H9 (cell line): ENCODE measurements around the gene KLKB1. TPM values are rescaled to one million over a fixed set of nuclear protein-coding genes. Genes with fewer than 3 reads are reported as not detected.
"Not testable (repeated sequence)": the region's sequence is repeated elsewhere in the genome, so short reads cannot be mapped to it uniquely, and the experiment has no call there.

Experiments
- DNase-seq: peaks from one replicate; pipeline ENCODE4 v3.0.0-alpha.2; 2017
- H2AFZ ChIP-seq: one replicate; pipeline ENCODE4 v1.6.1; 2013; ENCODE audit warnings: mild to moderate bottlenecking, low read length, control low read depth, moderate library complexity
- H2AK5ac ChIP-seq: 2 replicates; pipeline ENCODE4 v1.6.1; 2013; ENCODE audit warnings: low read length, control low read depth, mixed read lengths; ENCODE audit not compliant: insufficient read length
- H2BK120ac ChIP-seq: one replicate; pipeline ENCODE4 v1.6.1; 2013; ENCODE audit warnings: low read depth, mild to moderate bottlenecking, low read length, control low read depth, inconsistent platforms; ENCODE audit not compliant: poor library complexity, severe bottlenecking
- H2BK12ac ChIP-seq: 2 replicates; pipeline ENCODE4 v1.6.1; 2013; ENCODE audit warnings: low read length, control low read depth, mixed read lengths, low read depth; ENCODE audit not compliant: insufficient read length
- H2BK15ac ChIP-seq: 2 replicates; pipeline ENCODE4 v1.6.1; 2013; ENCODE audit warnings: low read depth, low read length, control low read depth
- H2BK20ac ChIP-seq: one replicate; pipeline ENCODE4 v1.6.1; 2013; ENCODE audit warnings: low read depth, mild to moderate bottlenecking, low read length, control low read depth, inconsistent platforms; ENCODE audit not compliant: poor library complexity, severe bottlenecking
- H2BK5ac ChIP-seq: 2 replicates; pipeline ENCODE4 v1.6.1; 2013; ENCODE audit warnings: low read length, control low read depth, mixed read lengths; ENCODE audit not compliant: insufficient read length
- H3K14ac ChIP-seq: 2 replicates; pipeline ENCODE4 v1.6.1; 2013; ENCODE audit warnings: low read length, control low read depth; ENCODE audit not compliant: insufficient read depth
- H3K18ac ChIP-seq: 2 replicates; pipeline ENCODE4 v1.6.1; 2013; ENCODE audit warnings: low read depth, mild to moderate bottlenecking, mixed read lengths, low read length, control low read depth; ENCODE audit not compliant: insufficient read length
- H3K23ac ChIP-seq: 2 replicates; pipeline ENCODE4 v1.6.1; 2013; ENCODE audit warnings: low read length, control low read depth, mixed read lengths, low read depth; ENCODE audit not compliant: insufficient read length
- H3K23me2 ChIP-seq: 2 replicates; pipeline ENCODE4 v1.6.1; 2013; ENCODE audit warnings: low read depth, mild to moderate bottlenecking, mixed read lengths, low read length, control low read depth; ENCODE audit not compliant: insufficient read length, poor library complexity, severe bottlenecking
- H3K27ac ChIP-seq: 2 replicates; pipeline ENCODE4 v1.5.1; 2013; ENCODE audit warnings: low read length, control low read depth, mixed read lengths, low read depth; ENCODE audit not compliant: insufficient read length
- H3K27me3 ChIP-seq: 2 replicates; pipeline ENCODE4 v1.6.1; 2013; ENCODE audit warnings: low read length, control low read depth, inconsistent platforms; ENCODE audit not compliant: insufficient read depth
- H3K4ac ChIP-seq: 2 replicates; pipeline ENCODE4 v1.6.1; 2013; ENCODE audit warnings: low read depth, mild to moderate bottlenecking, control low read depth, inconsistent platforms, low read length, moderate library complexity
- H3K4me1 ChIP-seq: 2 replicates; pipeline ENCODE4 v1.6.1; 2013; ENCODE audit warnings: low read length, control low read depth, inconsistent platforms; ENCODE audit not compliant: insufficient read depth
- H3K4me2 ChIP-seq: 2 replicates; pipeline ENCODE4 v1.6.1; 2013; ENCODE audit warnings: low read length, control low read depth, mixed read lengths; ENCODE audit not compliant: insufficient read length, insufficient read depth
- H3K56ac ChIP-seq: 2 replicates; pipeline ENCODE4 v1.6.1; 2013; ENCODE audit warnings: low read depth, mild to moderate bottlenecking, mixed read lengths, low read length, control low read depth; ENCODE audit not compliant: insufficient read length
- H3K79me1 ChIP-seq: 2 replicates; pipeline ENCODE4 v1.6.1; 2013; ENCODE audit warnings: low read depth, mild to moderate bottlenecking, moderate library complexity, low read length, control low read depth, inconsistent platforms; ENCODE audit not compliant: insufficient read depth, poor library complexity, severe bottlenecking
- H3K79me2 ChIP-seq: 2 replicates; pipeline ENCODE4 v1.6.1; 2013; ENCODE audit warnings: low read length, control low read depth, inconsistent platforms; ENCODE audit not compliant: insufficient read depth
- H3K9ac ChIP-seq: 2 replicates; pipeline ENCODE4 v1.6.1; 2013; ENCODE audit warnings: low read length, control low read depth, mixed read lengths; ENCODE audit not compliant: insufficient read length; ENCODE audit errors: extremely low read depth
- H3K9me3 ChIP-seq: one replicate; pipeline ENCODE4 v1.6.1; 2013; ENCODE audit warnings: low read depth, low read length, inconsistent platforms; ENCODE audit not compliant: control insufficient read depth
- H3T11ph ChIP-seq: one replicate; pipeline ENCODE4 v1.6.1; 2013; ENCODE audit warnings: mild to moderate bottlenecking, low read length, control low read depth, inconsistent platforms
- H4K20me1 ChIP-seq: one replicate; pipeline ENCODE4 v1.6.1; 2013; ENCODE audit not compliant: control insufficient read depth, insufficient read length, insufficient read depth
- H4K5ac ChIP-seq: 2 replicates; pipeline ENCODE4 v1.6.1; 2013; ENCODE audit warnings: low read depth, mild to moderate bottlenecking, mixed read lengths, low read length, control low read depth; ENCODE audit not compliant: insufficient read length
- H4K8ac ChIP-seq: replicated peaks from 2 replicates; pipeline ENCODE4 v1.6.1; 2013; ENCODE audit warnings: low read length, control low read depth, mixed read lengths, low read depth; ENCODE audit not compliant: insufficient read length
- H4K91ac ChIP-seq: 2 replicates; pipeline ENCODE4 v1.6.1; 2013; ENCODE audit warnings: low read depth, mild to moderate bottlenecking, moderate library complexity, mixed read lengths, low read length, control low read depth; ENCODE audit not compliant: insufficient read length
- H3K27ac Mint-ChIP-seq, 3 experiments: 2 replicates in 2 of 3; 3 replicates in 1 of 3; pipeline ENCODE4 v1.8.0; 2020 to 2021; ENCODE audit warnings: mixed read lengths in 3 of 3, mild to moderate bottlenecking in 1 of 3, moderate library complexity in 1 of 3
- H3K27me3 Mint-ChIP-seq: 2 replicates; pipeline ENCODE4 v1.8.0; 2021; ENCODE audit warnings: low read depth, mild to moderate bottlenecking, moderate library complexity, mixed read lengths
- H3K36me3 Mint-ChIP-seq, 3 experiments: 2 replicates in 2 of 3; 3 replicates in 1 of 3; pipeline ENCODE4 v1.8.0; 2020 to 2021; ENCODE audit warnings: low read depth in 3 of 3, mixed read lengths in 3 of 3; ENCODE audit not compliant: insufficient read depth in 1 of 3
- H3K4me1 Mint-ChIP-seq, 2 experiments: 2 replicates each; pipeline ENCODE4 v1.8.0; 2020; ENCODE audit warnings: mixed read lengths in 2 of 2
- H3K4me3 Mint-ChIP-seq, 2 experiments: 2 replicates in 1 of 2; 3 replicates in 1 of 2; pipeline ENCODE4 v1.8.0; 2020 to 2021; ENCODE audit warnings: mild to moderate bottlenecking in 2 of 2, mixed read lengths in 2 of 2, moderate library complexity in 1 of 2
- H3K9me3 Mint-ChIP-seq, 2 experiments: 2 replicates in 1 of 2; 3 replicates in 1 of 2; pipeline ENCODE4 v1.8.0; 2020; ENCODE audit warnings: mild to moderate bottlenecking in 2 of 2, mixed read lengths in 2 of 2, moderate library complexity in 1 of 2
- WGBS: extraction: QIAGEN DNeasy Blood & Tissue Kit; methylation state at CpG from one replicate; pipeline ENCODE4 v1.1.7; 2013; ENCODE audit warnings: missing lambda C conversion rate, low lambda C conversion rate, mixed read lengths; ENCODE audit not compliant: insufficient read length; ENCODE audit errors: extremely low coverage; 5-methylcytosine and 5-hydroxymethylcytosine counted together
- total RNA-seq: library from RNA; stranded (reverse); gene quantifications from 2 replicates; pipeline ENCODE4 v1.2.1, GENCODE V29; 2021
- TF ChIP-seq, protein P1 (sequence below): fragments of 200-600 bp; sonication (generic); conservative IDR thresholded peaks from 3 replicates; pipeline ENCODE4 v1.8.0; 2021; ENCODE audit warnings: antibody characterized with exemption, mild to moderate bottlenecking

The KLKB1 gene
- total RNA-seq, 1 experiment from 2014 or later = 21.8 TPM

DNA sequence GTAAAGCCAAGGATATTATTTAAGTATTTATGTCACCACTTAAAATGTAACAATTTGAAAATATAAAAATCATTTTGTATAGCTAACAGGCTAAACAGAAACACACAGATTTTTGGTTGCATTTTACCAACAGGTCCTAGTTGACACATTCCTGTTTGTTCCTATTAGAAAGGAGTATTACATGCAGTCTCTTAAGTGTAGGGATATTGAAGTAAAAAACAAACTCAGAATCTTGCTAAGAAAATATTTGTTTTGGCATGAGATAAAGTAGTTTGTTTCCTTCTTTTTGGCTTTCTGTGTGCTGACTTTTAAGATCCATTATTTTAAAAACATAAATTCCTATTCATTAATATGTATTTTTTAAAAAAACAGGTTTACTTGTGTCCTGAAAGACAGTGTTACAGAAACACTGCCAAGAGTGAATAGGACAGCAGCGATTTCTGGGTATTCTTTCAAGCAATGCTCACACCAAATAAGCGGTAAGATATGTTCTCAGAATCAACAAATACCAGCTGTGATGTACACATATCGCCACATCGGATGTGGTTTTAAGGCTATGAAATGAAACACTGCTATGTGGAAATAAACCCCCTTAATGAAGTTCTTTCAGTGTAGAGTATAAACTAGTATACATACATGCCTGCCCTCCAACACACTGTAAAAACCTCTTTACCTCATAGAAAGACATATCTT is 45.5 kb downstream of the KLKB1 start:
- Mint-ChIP-seq H3K9me3 (peaks cover 0 to 3% of the 10 kb centered on the region in 2 experiments; a peak in 2 of 5 replicates), H3K27ac (no peak overlapping the region), H3K27me3 (peaks cover 2% of the 10 kb centered on the region; the same call in 1 of the 2 replicates), H3K36me3 (peaks cover 0 to 4% (median 0%) of the 10 kb centered on the region in 3 experiments; a peak in 2 of 7 replicates), H3K4me3 (no peak overlapping the region), H3K4me1 (0 out of 4 replicates have a peak, but pooled peaks cover 0 to 3% of the 10 kb centered on the region in 2 experiments)
- WGBS = no CpG with 5 or more reads among the region's 4 CpGs
- no peak overlapping the region for H3K23ac ChIP-seq
- H3K79me2 ChIP-seq = no peaks in the 10 kb centered on the region
- H2BK20ac ChIP-seq = no peak overlapping the region
- no peak overlapping the region for H3K56ac ChIP-seq
- no peaks in the 10 kb centered on the region for H3K4me1 ChIP-seq
- H3K14ac ChIP-seq = no peak overlapping the region
- no peaks in the 10 kb centered on the region for H3K27me3 ChIP-seq
- no peak overlapping the region for H2BK12ac ChIP-seq
- H4K8ac ChIP-seq = no peak overlapping the region
- no peak overlapping the region for H3K9ac ChIP-seq
- no peaks in the 10 kb centered on the region for H3K23me2 ChIP-seq
- H3K4ac ChIP-seq = no peak overlapping the region
- H2BK120ac ChIP-seq = no peak overlapping the region
- no peaks in the 10 kb centered on the region for H3K9me3 ChIP-seq
- no peak for DNase-seq
- no peak overlapping the region for H3K18ac ChIP-seq
- H2AFZ ChIP-seq = no peak overlapping the region
- H3K79me1 ChIP-seq = no peaks in the 10 kb centered on the region
- no peak overlapping the region for H3T11ph ChIP-seq
- H3K27ac ChIP-seq = no peak overlapping the region
- TF ChIP-seq, protein P1, sequence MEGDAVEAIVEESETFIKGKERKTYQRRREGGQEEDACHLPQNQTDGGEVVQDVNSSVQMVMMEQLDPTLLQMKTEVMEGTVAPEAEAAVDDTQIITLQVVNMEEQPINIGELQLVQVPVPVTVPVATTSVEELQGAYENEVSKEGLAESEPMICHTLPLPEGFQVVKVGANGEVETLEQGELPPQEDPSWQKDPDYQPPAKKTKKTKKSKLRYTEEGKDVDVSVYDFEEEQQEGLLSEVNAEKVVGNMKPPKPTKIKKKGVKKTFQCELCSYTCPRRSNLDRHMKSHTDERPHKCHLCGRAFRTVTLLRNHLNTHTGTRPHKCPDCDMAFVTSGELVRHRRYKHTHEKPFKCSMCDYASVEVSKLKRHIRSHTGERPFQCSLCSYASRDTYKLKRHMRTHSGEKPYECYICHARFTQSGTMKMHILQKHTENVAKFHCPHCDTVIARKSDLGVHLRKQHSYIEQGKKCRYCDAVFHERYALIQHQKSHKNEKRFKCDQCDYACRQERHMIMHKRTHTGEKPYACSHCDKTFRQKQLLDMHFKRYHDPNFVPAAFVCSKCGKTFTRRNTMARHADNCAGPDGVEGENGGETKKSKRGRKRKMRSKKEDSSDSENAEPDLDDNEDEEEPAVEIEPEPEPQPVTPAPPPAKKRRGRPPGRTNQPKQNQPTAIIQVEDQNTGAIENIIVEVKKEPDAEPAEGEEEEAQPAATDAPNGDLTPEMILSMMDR = no peak
- no peak overlapping the region for H2BK15ac ChIP-seq
- no peak overlapping the region for H4K91ac ChIP-seq
- no peaks in the 10 kb centered on the region for H4K20me1 ChIP-seq
- no peak overlapping the region for H4K5ac ChIP-seq
- no peak overlapping the region for H3K4me2 ChIP-seq
- no peak overlapping the region for H2AK5ac ChIP-seq
- H2BK5ac ChIP-seq = no peak overlapping the region

DNA sequence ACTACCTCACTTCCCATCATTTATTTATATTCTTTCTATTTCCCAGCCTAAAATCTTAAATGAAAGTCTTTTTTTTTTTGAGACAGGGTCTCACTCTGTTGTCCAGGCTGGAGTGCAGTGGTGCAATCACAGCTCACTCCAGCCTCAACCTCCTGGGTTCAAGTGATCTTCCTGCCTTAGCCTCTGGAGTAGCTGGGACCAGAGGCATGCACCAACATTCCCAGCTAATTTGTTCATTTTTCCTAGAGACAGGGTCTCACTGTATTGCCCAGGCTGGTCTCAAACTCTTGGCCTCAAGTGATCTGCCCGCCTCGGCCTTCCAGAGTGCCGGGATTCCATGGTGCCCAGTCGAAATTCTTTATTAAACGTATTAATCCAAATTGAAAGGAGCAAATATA is 46.1 kb downstream of the KLKB1 start:
- not testable (repeated sequence) for H2BK20ac ChIP-seq, H3K27ac Mint-ChIP-seq, H3K9me3 Mint-ChIP-seq, H4K8ac ChIP-seq, H2AK5ac ChIP-seq, DNase-seq, H4K91ac ChIP-seq, H3K79me2 ChIP-seq, H3K9me3 ChIP-seq, H3K36me3 Mint-ChIP-seq, H3K4me2 ChIP-seq, H2AFZ ChIP-seq, H2BK120ac ChIP-seq, H2BK5ac ChIP-seq, H3K23ac ChIP-seq, H3K27me3 ChIP-seq, H3K23me2 ChIP-seq, H3K9ac ChIP-seq, H2BK12ac ChIP-seq, H4K5ac ChIP-seq, H3K4me1 Mint-ChIP-seq, H3K27ac ChIP-seq, H3K4me1 ChIP-seq, H3K4me3 Mint-ChIP-seq, H2BK15ac ChIP-seq, H4K20me1 ChIP-seq, H3K79me1 ChIP-seq, H3T11ph ChIP-seq, H3K18ac ChIP-seq, H3K14ac ChIP-seq, H3K4ac ChIP-seq, H3K27me3 Mint-ChIP-seq, H3K56ac ChIP-seq
- no CpG with 5 or more reads among the region's 5 CpGs for WGBS
